HG03565 (cell line): ENCODE measurements around the gene CHST15.

Experiments
- ATAC-seq: cut with Tn5 transposase; IDR thresholded peaks from one replicate; pipeline ENCODE4 v1.9.1; 2021; ENCODE audit warnings: mild to moderate bottlenecking, moderate library complexity; ENCODE audit not compliant: unreplicated experiment

Gene CHST15, protein sequence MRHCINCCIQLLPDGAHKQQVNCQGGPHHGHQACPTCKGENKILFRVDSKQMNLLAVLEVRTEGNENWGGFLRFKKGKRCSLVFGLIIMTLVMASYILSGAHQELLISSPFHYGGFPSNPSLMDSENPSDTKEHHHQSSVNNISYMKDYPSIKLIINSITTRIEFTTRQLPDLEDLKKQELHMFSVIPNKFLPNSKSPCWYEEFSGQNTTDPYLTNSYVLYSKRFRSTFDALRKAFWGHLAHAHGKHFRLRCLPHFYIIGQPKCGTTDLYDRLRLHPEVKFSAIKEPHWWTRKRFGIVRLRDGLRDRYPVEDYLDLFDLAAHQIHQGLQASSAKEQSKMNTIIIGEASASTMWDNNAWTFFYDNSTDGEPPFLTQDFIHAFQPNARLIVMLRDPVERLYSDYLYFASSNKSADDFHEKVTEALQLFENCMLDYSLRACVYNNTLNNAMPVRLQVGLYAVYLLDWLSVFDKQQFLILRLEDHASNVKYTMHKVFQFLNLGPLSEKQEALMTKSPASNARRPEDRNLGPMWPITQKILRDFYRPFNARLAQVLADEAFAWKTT

GRCh38 chr10:124092860-124093773, at the start of gene CHST15:
CHST15 (minus strand) TSS chr10:124093598; CDS start chr10:124046212, 47,386 bp downstream.
- no peak for ATAC-seq

GRCh38 chr10:124142960-124143359, 49.6 kb upstream of the CHST15 start:
- no peak for ATAC-seq

GRCh38 chr10:124142006-124142739, 48.8 kb upstream of the CHST15 start:
- no peak for ATAC-seq

GRCh38 chr10:124138883-124139348, 45.5 kb upstream of the CHST15 start:
- no peak for ATAC-seq

DNA sequence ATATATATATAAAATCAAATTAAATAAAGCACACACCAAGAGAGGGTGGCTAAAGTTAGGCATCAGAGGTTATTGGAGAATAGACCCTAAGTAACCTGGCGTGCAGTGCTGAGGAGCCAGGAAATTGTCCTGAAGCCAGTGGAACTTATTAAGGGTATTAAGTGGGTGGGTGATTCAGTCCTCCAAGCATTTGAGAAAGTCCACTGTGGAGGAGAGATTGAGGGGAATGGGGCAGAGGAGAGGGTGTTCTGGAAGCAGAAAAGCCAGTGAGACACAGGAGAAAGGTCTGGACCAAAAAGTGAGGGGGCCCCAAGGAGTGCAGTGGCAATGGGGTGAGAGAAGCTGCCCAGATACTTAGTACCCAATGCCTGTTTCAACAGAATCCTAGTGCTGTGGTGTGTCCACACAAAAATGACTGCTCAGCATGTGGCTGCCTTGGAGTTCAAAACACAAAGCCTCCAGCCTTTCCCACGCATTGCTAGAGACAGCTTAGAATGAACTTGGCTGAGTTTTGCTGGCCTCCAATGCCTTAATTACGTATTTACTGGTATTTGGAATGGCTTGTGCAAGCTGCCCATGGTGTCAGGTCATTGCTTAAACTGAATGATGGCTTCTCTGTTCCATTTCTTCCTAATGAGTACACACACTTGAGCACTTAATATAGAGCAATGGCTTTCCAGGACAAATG, 44.9 kb upstream of the CHST15 start:
- ATAC-seq: no peak

- ATAC-seq: no peak
These were observed 41.0 kb upstream of the CHST15 start for GRCh38 chr10:124134251-124134893.

DNA sequence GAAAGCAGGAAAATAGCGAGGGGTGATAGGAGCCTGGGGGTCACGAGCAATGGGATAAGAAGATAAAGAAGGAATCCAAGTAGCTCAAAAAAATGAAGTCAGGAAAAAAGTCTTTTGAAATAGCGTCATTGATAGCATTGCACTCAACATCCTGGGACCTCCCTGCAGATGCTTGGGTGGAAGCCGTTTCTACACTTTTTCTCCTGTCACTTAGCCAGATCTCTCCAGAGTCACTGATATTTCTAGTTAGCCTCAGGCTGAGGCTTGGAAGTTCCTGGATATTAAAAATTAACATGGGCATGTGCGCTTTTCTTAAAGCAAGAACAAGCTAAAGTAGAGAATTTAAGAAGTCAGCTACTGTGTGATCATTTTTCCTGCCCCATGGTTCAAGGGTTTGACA, 39.5 kb upstream of the CHST15 start:
- ATAC-seq: no peak

GRCh38 chr10:124132306-124132705, 38.9 kb upstream of the CHST15 start:
- no peak for ATAC-seq

- ATAC-seq: no peak
These were observed 37.8 kb upstream of the CHST15 start for GRCh38 chr10:124131172-124131571.

- no peak for ATAC-seq
These were observed 37.0 kb upstream of the CHST15 start for GRCh38 chr10:124130198-124130900.

DNA sequence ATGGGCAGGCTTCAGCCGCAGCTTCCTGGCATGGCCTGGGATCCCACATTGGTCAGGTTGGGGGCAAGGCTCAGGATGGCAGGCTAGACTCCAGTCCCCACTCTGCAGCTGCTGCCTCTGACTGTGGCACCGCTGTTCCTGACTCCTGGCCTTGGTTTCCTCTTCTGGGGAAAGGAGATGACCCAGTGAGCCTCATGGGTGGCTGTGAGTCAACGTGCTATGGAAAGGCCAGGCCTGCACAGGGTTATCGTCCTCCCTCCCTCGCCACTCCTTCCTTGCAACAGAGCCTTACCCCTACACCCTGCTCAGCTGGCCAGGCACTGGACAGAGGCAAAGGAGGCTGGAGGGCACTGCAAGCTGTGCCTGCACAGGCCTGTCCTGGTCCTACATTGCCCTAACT, 36.1 kb upstream of the CHST15 start:
- no peak for ATAC-seq

DNA sequence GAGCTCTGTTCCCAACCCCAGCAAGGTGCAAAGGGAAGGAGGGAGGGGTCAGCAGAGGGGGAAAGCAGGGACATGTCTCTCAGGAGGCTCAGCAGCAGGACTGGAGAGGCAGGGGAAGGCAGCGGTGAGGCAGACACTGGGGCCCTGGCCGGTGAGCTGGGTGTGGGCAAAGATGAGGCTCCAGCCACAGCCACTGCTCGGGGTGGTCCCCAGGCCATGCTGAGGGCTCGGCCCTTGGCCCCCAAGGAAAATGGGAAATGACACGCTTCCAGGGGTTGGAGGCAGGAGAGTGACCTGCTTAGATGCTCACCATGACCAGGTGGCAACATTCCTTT, 35.4 kb upstream of the CHST15 start:
- ATAC-seq: no peak

DNA sequence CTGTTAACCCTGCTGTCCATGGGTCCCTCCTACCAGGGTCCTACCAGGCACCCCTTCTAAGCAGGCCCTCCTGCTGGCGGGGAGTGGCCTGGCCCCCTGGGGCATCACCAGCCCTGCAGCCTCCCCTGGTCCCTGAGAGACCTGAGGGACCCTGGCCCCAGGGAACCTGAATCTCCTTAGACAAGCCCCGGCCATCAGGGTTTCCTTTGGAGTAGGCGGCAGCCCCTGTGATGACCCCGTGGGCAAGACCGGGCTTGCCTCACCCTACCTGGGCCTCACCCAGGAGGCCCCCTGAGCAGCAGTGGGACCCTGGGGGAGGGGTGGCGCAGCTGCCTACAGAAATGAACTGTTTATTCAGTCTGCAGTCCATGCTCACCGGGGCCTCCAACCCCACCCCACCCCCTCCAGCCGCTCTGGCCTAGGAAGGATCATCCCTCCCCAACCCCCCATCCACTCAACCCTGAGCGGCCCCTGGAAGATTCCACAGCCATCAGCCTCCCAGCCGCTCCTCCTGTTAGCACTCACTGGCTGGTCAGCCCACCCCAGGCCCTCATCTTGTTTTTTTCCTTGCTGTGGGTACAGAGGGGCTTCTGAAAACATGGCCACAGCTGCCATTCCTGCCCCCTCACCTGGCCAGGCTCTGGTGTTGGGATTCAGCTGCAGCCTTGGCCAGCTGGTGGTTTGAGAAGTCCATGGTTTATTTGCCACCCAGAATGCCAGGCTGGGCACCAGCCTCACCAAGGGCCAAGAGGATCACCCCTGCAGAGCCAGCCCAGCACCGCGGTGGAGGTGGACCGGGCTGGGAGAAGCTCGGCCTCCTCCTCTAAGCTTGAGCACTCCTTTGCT, 34.8 kb upstream of the CHST15 start:
- no peak for ATAC-seq

GRCh38 chr10:124127563-124127962, 34.2 kb upstream of the CHST15 start:
- no peak for ATAC-seq

DNA sequence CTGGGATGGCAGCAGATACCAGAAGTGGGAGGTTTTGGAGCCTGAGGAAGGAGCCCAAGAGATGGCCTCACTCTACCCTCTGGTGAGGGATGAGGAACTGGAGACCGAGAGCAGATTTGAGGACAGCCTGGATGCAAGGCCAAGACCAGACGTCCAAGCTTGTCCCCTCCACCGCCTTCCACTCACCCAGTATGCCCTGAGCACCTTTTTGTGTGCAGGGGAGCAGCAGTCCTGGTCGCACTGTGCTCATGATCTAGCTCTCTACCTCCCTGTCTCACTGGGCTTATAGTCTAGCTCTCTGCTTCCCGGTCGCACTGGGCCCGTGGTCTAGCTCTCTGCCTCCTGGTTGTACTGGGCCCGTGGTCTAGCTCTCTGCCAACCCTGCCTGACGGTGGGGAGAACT, 33.6 kb upstream of the CHST15 start:
- ATAC-seq: no peak

GRCh38 chr10:124126145-124126982, 33.0 kb upstream of the CHST15 start:
- ATAC-seq: no peak
